MCF 10A (cell line): ENCODE data around the gene DOK6. TPM values are rescaled to one million over a fixed set of nuclear protein-coding genes. Genes with fewer than 3 reads are reported as not detected.

ENCODE experiments used
- BruUV-seq: library from RNA; stranded (reverse); fragments of 400-500 nt; replicated peaks from 2 replicates; lab custom pipeline; 2021; lab: Mats Ljungman, UMichigan
- CTCF ChIA-PET: fragments of 300-600 bp; sonication (Branson Sonifier 250); formaldehyde crosslinking; extraction: SDS; loops from one replicate; lab custom pipeline; 2021; ENCODE audit warnings: antibody characterized with exemption, inconsistent platforms; lab: Yijun Ruan, JAX
- POLR2A ChIA-PET: fragments of 300-600, 350-650 bp; sonication (Branson Sonifier 250); formaldehyde crosslinking; extraction: SDS; loops from one replicate; lab custom pipeline; 2020; ENCODE audit warnings: antibody characterized with exemption, inconsistent platforms; lab: Yijun Ruan, JAX
- DNase-seq: peaks from one replicate; pipeline ENCODE4 v3.0.0-alpha.2; 2018; ENCODE audit not compliant: unreplicated experiment
- H3K27ac Mint-ChIP-seq: one replicate; pipeline ENCODE4 v1.8.0; 2022; ENCODE audit warnings: mild to moderate bottlenecking, low read depth, mixed read lengths; ENCODE audit not compliant: unreplicated experiment
- H3K27me3 Mint-ChIP-seq: one replicate; pipeline ENCODE4 v1.8.0; 2022; ENCODE audit warnings: mixed read lengths; ENCODE audit not compliant: insufficient read depth, unreplicated experiment
- H3K36me3 Mint-ChIP-seq: one replicate; pipeline ENCODE4 v1.8.0; 2022; ENCODE audit warnings: mild to moderate bottlenecking, moderate library complexity, mixed read lengths; ENCODE audit not compliant: insufficient read depth, unreplicated experiment
- H3K4me1 Mint-ChIP-seq: one replicate; pipeline ENCODE4 v1.8.0; 2022; ENCODE audit warnings: mixed read lengths; ENCODE audit not compliant: insufficient read depth, unreplicated experiment
- H3K4me3 Mint-ChIP-seq: one replicate; pipeline ENCODE4 v1.8.0; 2022; ENCODE audit warnings: mild to moderate bottlenecking, moderate library complexity, mixed read lengths; ENCODE audit not compliant: unreplicated experiment
- H3K9me3 Mint-ChIP-seq: one replicate; pipeline ENCODE4 v1.8.0; 2022; ENCODE audit warnings: mixed read lengths; ENCODE audit not compliant: unreplicated experiment
- CTCF ChIP-seq: fragments of 200-600 bp; IDR thresholded peaks from one replicate; pipeline ENCODE4 v1.8.0; 2022; ENCODE audit warnings: antibody characterized with exemption, mild to moderate bottlenecking; ENCODE audit not compliant: unreplicated experiment
- intact Hi-C: fragments of 100-400 bp; cut with micrococcal nuclease; formaldehyde crosslinking; loops from 2 replicates; pipeline ENCODE4 v1.14.1; 2022
- total RNA-seq: library from RNA; stranded (reverse); gene quantifications from 2 replicates; pipeline ENCODE4 v1.2.3, GENCODE V29; 2022

Gene DOK6
- total RNA-seq, 1 experiment from 2014 or later, result not detected

- intact Hi-C loops, result no loop called here
- DNase-seq, result no peak
- Mint-ChIP-seq H3K4me1 (no peaks in the 10 kb centered on the region), H3K27ac (no peak overlapping the region), H3K9me3 (peaks cover 2% of the 10 kb centered on the region), H3K36me3 (no peaks in the 10 kb centered on the region), H3K4me3 (no peak overlapping the region), H3K27me3 (peaks cover 7% of the 10 kb centered on the region)
- CTCF ChIA-PET, result interaction anchor here (0.5 to 0.7 kb wide), 2 partner anchors 356 to 637 kb away, joined by 3 read pairs; no protein-coding TSS in a partner anchor
- BruUV-seq, result no TSS peak
- TF ChIP-seq CTCF, result no peak
- POLR2A ChIA-PET, result interaction anchor here (0.6 kb wide), 1 partner anchor 576 kb away, joined by 3 read pairs; no protein-coding TSS in a partner anchor
These were observed 322.7 kb downstream of the DOK6 start for GRCh38 chr18:69723434-69723833.

GRCh38 chr18:69725009-69725408 is 324.3 kb downstream of the DOK6 start:
- CTCF ChIA-PET, result interaction anchor here (0.6 kb wide), 1 partner anchor 184 kb away, joined by 4 read pairs; no protein-coding TSS in a partner anchor
- Mint-ChIP-seq H3K27ac (no peak overlapping the region), H3K4me3 (no peak overlapping the region), H3K4me1 (no peaks in the 10 kb centered on the region), H3K27me3 (peaks cover 23% of the 10 kb centered on the region), H3K9me3 (no peaks in the 10 kb centered on the region), H3K36me3 (no peaks in the 10 kb centered on the region)
- TF ChIP-seq CTCF, result no peak
- intact Hi-C loops, result no loop called here
- DNase-seq, result no peak
- BruUV-seq, result no TSS peak
- POLR2A ChIA-PET, result no interaction called here

GRCh38 chr18:69725855-69726508 is 325.3 kb downstream of the DOK6 start:
- Mint-ChIP-seq H3K36me3 (no peaks in the 10 kb centered on the region), H3K27ac (no peak overlapping the region), H3K27me3 (peaks cover 26% of the 10 kb centered on the region), H3K4me1 (no peaks in the 10 kb centered on the region), H3K4me3 (no peak overlapping the region), H3K9me3 (no peaks in the 10 kb centered on the region)
- CTCF ChIA-PET, result interaction anchor here (0.7 kb wide), 1 partner anchor 694 kb away, joined by 3 read pairs; no protein-coding TSS in a partner anchor
- TF ChIP-seq CTCF, result no peak
- POLR2A ChIA-PET, result no interaction called here
- intact Hi-C loops, result no loop called here
- no TSS peak for BruUV-seq
- no peak for DNase-seq

GRCh38 chr18:69727912-69728572 is 327.4 kb downstream of the DOK6 start:
- intact Hi-C loops, result no loop called here
- no peaks in the 10 kb centered on the region for H3K36me3 Mint-ChIP-seq
- no peaks in the 10 kb centered on the region for H3K4me1 Mint-ChIP-seq
- H3K9me3 Mint-ChIP-seq, result no peaks in the 10 kb centered on the region
- H3K27ac Mint-ChIP-seq, result no peak overlapping the region
- ChIA-PET CTCF (interaction anchor here (0.6 kb wide), 1 partner anchor 727 kb away, joined by 3 read pairs; no protein-coding TSS in a partner anchor), POLR2A (no interaction called here)
- no peak overlapping the region for H3K4me3 Mint-ChIP-seq
- DNase-seq, result no peak
- peaks cover 44% of the 10 kb centered on the region for H3K27me3 Mint-ChIP-seq
- TF ChIP-seq CTCF, result no peak
- no TSS peak for BruUV-seq
